Measurements from ENCODE around the gene RMRP. TPM values are rescaled to one million over a fixed set of nuclear protein-coding genes. Genes with fewer than 3 reads are reported as not detected.

The RMRP gene
- total RNA-seq, 2 donors from 2014 or later = 18,238 to 21,166 TPM

Small RNAs within 50 kb of the gene (microRNA-seq; reads per million reads assigned to microRNA genes)
- 1.0 to 2.9 reads per million in 2 donors for gene MIR4667 (ENCODE audit: borderline microRNAs expressed in 2 of 2)

Other genes with a start within 250 kb of the RMRP start
- gene RUSC2, start 167.9 kb downstream of the RMRP start, total RNA-seq = 10 to 100 TPM; 53.5 to 64.2 TPM
- gene TESK1, start 52.8 kb downstream of the RMRP start, total RNA-seq = 10 to 100 TPM; 50.8 to 61.1 TPM
- 1 to 10 TPM; 2.8 to 4.2 TPM for gene CD72, start 39.6 kb downstream of the RMRP start, total RNA-seq
- gene SIT1, start 7.1 kb downstream of the RMRP start, total RNA-seq = under 1 TPM; 0.24 to 0.56 TPM
- 10 to 100 TPM; 54.6 to 60.3 TPM for gene CCDC107, start 273 bp upstream of the RMRP start, total RNA-seq
- under 1 TPM; 0.29 to 0.46 TPM for gene ARHGEF39, start 7.2 kb upstream of the RMRP start, total RNA-seq
- 1 to 10 TPM in 1 of 2 donors, not detected in 1; 1.2 TPM for gene CA9, start 15.9 kb upstream of the RMRP start, total RNA-seq
- gene TPM2, start 31.9 kb upstream of the RMRP start, total RNA-seq = 1,000 to 10,000 TPM; 2,096 to 3,529 TPM
- 100 to 1,000 TPM; 816 to 836 TPM for gene TLN1, start 74.2 kb upstream of the RMRP start, total RNA-seq
- 10 to 100 TPM; 41.7 to 53.0 TPM for gene CREB3, start 74.6 kb upstream of the RMRP start, total RNA-seq
- gene GBA2, start 91.2 kb upstream of the RMRP start, total RNA-seq = 10 to 100 TPM; 50.1 to 57.7 TPM
- gene RGP1, start 91.3 kb upstream of the RMRP start, total RNA-seq = 10 to 100 TPM; 27.8 to 29.5 TPM
- 1 to 10 TPM in 1 of 2 donors, not detected in 1; 1.7 TPM for gene MSMP, start 96.3 kb upstream of the RMRP start, total RNA-seq
- 10 to 100 TPM; 27.4 to 47.1 TPM for gene NPR2, start 133.6 kb upstream of the RMRP start, total RNA-seq
- 1 to 10 TPM in 1 of 2 donors, under 1 TPM in 1; 0.76 to 3.1 TPM for gene SPAG8, start 154.2 kb upstream of the RMRP start, total RNA-seq
- 10 to 100 TPM; 20.0 to 26.8 TPM for gene HINT2, start 157.0 kb upstream of the RMRP start, total RNA-seq
- gene FAM221B, start 170.7 kb upstream of the RMRP start, total RNA-seq = not detected
- 10 to 100 TPM; 16.1 to 18.5 TPM for gene TMEM8B, start 171.2 kb upstream of the RMRP start, total RNA-seq
- not detected for gene OR13J1, start 212.4 kb upstream of the RMRP start, total RNA-seq
- gene HRCT1, start 248.2 kb upstream of the RMRP start, total RNA-seq = 10 to 100 TPM in 1 of 2 donors, 1 to 10 TPM in 1; 4.8 to 20.1 TPM